ENCODE measurements around the gene PDIA4. TPM values are rescaled to one million over a fixed set of nuclear protein-coding genes. Genes with fewer than 3 reads are reported as not detected.

The PDIA4 gene
- total RNA-seq, 2 donors from 2014 or later, result 63.1 to 84.8 TPM

GRCh38 chr7:149005427-149006344, 22.6 kb downstream of the PDIA4 start:
- DNase-seq (peak; percentile 82 to 85), ATAC-seq (replicated peaks in 1 of 2) (peak; percentile 91 to 92)
- peaks cover 8% of the 10 kb centered on the region for H3K4me1 Mint-ChIP-seq (ENCODE audit: low read depth)
- H3K27me3 Mint-ChIP-seq (ENCODE audit: low read depth), result no peaks in the 10 kb centered on the region
- no peak overlapping the region for H3K27ac Mint-ChIP-seq
- H3K9me3 Mint-ChIP-seq, result no peaks in the 10 kb centered on the region
- peaks cover 0 to 13% of the 10 kb centered on the region in 2 donors for H3K36me3 Mint-ChIP-seq (ENCODE audit: insufficient read depth in 2 of 2)
- no peak overlapping the region for H3K4me3 Mint-ChIP-seq

GRCh38 chr7:149004405-149005370, 23.6 kb downstream of the PDIA4 start:
- Mint-ChIP-seq H3K4me3 (no peak overlapping the region), H3K36me3 (ENCODE audit: insufficient read depth in 2 of 2) (peaks cover 0 to 13% of the 10 kb centered on the region in 2 donors), H3K27ac (no peak overlapping the region), H3K27me3 (ENCODE audit: low read depth) (no peaks in the 10 kb centered on the region), H3K4me1 (ENCODE audit: low read depth) (peaks cover 8% of the 10 kb centered on the region), H3K9me3 (no peaks in the 10 kb centered on the region)
- DNase-seq, result no peak
- no peak for ATAC-seq (replicated peaks in 1 of 2)

GRCh38 chr7:149003560-149004305, 24.6 kb downstream of the PDIA4 start:
- peaks cover 0 to 13% of the 10 kb centered on the region in 2 donors for H3K36me3 Mint-ChIP-seq (ENCODE audit: insufficient read depth in 2 of 2)

GRCh38 chr7:149003018-149003417, 25.3 kb downstream of the PDIA4 start:
- ATAC-seq (replicated peaks in 1 of 2) (no peak), DNase-seq (no peak)
- Mint-ChIP-seq H3K9me3 (no peaks in the 10 kb centered on the region), H3K4me3 (no peak overlapping the region), H3K27ac (no peak overlapping the region), H3K4me1 (ENCODE audit: low read depth) (peaks cover 8% of the 10 kb centered on the region), H3K27me3 (ENCODE audit: low read depth) (no peaks in the 10 kb centered on the region), H3K36me3 (ENCODE audit: insufficient read depth in 2 of 2) (peaks cover 0 to 13% of the 10 kb centered on the region in 2 donors)

More at GRCh38 chr7:149003560-149004305, 24.6 kb downstream of the PDIA4 start:
- Mint-ChIP-seq H3K4me3 (no peak overlapping the region), H3K9me3 (no peaks in the 10 kb centered on the region), H3K27ac (no peak overlapping the region), H3K27me3 (ENCODE audit: low read depth) (no peaks in the 10 kb centered on the region), H3K4me1 (ENCODE audit: low read depth) (peaks cover 8% of the 10 kb centered on the region)
- ATAC-seq (replicated peaks in 1 of 2) (no peak), DNase-seq (no peak)

GRCh38 chr7:149002604-149003003, 25.7 kb downstream of the PDIA4 start:
- Mint-ChIP-seq H3K4me3 (no peak overlapping the region), H3K27me3 (ENCODE audit: low read depth) (no peaks in the 10 kb centered on the region), H3K4me1 (ENCODE audit: low read depth) (peaks cover 8% of the 10 kb centered on the region), H3K36me3 (ENCODE audit: insufficient read depth in 2 of 2) (peaks cover 0 to 13% of the 10 kb centered on the region in 2 donors), H3K9me3 (no peaks in the 10 kb centered on the region), H3K27ac (no peak overlapping the region)
- DNase-seq (no peak), ATAC-seq (replicated peaks in 1 of 2) (no peak)

- peaks cover 7% of the 10 kb centered on the region for H3K4me1 Mint-ChIP-seq (ENCODE audit: low read depth)
- H3K27me3 Mint-ChIP-seq (ENCODE audit: low read depth), result no peaks in the 10 kb centered on the region
- H3K27ac Mint-ChIP-seq, result no peak overlapping the region
- H3K36me3 Mint-ChIP-seq (ENCODE audit: insufficient read depth in 2 of 2), result peaks cover 0 to 13% of the 10 kb centered on the region in 2 donors
- no peak for ATAC-seq (replicated peaks in 1 of 2)
- no peaks in the 10 kb centered on the region for H3K9me3 Mint-ChIP-seq
- no peak overlapping the region for H3K4me3 Mint-ChIP-seq
- DNase-seq, result no peak
Measured at GRCh38 chr7:149001427-149002068, 26.8 kb downstream of the PDIA4 start.

GRCh38 chr7:149000961-149001360, 27.3 kb downstream of the PDIA4 start:
- Mint-ChIP-seq H3K4me1 (ENCODE audit: low read depth) (peaks cover under 1% of the 10 kb centered on the region), H3K9me3 (no peaks in the 10 kb centered on the region), H3K4me3 (no peak overlapping the region), H3K27me3 (ENCODE audit: low read depth) (no peaks in the 10 kb centered on the region), H3K36me3 (ENCODE audit: insufficient read depth in 2 of 2) (peaks cover 0 to 13% of the 10 kb centered on the region in 2 donors), H3K27ac (no peak overlapping the region)
- DNase-seq (no peak), ATAC-seq (replicated peaks in 1 of 2) (no peak)

- H3K36me3 Mint-ChIP-seq (ENCODE audit: insufficient read depth in 2 of 2), result peaks cover 0 to 12% of the 10 kb centered on the region in 2 donors
- no peak overlapping the region for H3K4me3 Mint-ChIP-seq
- no peak for ATAC-seq (replicated peaks in 1 of 2)
- no peaks in the 10 kb centered on the region for H3K9me3 Mint-ChIP-seq
- H3K27ac Mint-ChIP-seq, result no peak overlapping the region
- H3K27me3 Mint-ChIP-seq (ENCODE audit: low read depth), result no peaks in the 10 kb centered on the region
- H3K4me1 Mint-ChIP-seq (ENCODE audit: low read depth), result no peaks in the 10 kb centered on the region
- no peak for DNase-seq
Measured at GRCh38 chr7:148999192-148999591, 29.1 kb downstream of the PDIA4 start.

GRCh38 chr7:148997497-148997896, 30.8 kb downstream of the PDIA4 start:
- H3K27ac Mint-ChIP-seq, result no peak overlapping the region
- H3K4me1 Mint-ChIP-seq (ENCODE audit: low read depth), result no peaks in the 10 kb centered on the region
- DNase-seq (no peak), ATAC-seq (replicated peaks in 1 of 2) (no peak)
- peaks cover 0 to 5% of the 10 kb centered on the region in 2 donors for H3K36me3 Mint-ChIP-seq (ENCODE audit: insufficient read depth in 2 of 2)
- no peaks in the 10 kb centered on the region for H3K27me3 Mint-ChIP-seq (ENCODE audit: low read depth)
- H3K4me3 Mint-ChIP-seq, result no peak overlapping the region
- no peaks in the 10 kb centered on the region for H3K9me3 Mint-ChIP-seq

GRCh38 chr7:148994576-148994975, 33.7 kb downstream of the PDIA4 start:
- no peak overlapping the region for H3K27ac Mint-ChIP-seq
- H3K4me3 Mint-ChIP-seq, result no peak overlapping the region
- H3K27me3 Mint-ChIP-seq (ENCODE audit: low read depth), result no peaks in the 10 kb centered on the region
- H3K4me1 Mint-ChIP-seq (ENCODE audit: low read depth), result no peaks in the 10 kb centered on the region
- no peak for ATAC-seq (replicated peaks in 1 of 2)
- H3K9me3 Mint-ChIP-seq, result no peaks in the 10 kb centered on the region
- H3K36me3 Mint-ChIP-seq (ENCODE audit: insufficient read depth in 2 of 2), result no peaks in the 10 kb centered on the region
- no peak for DNase-seq

- ATAC-seq (replicated peaks in 1 of 2) (peak in 1 of 2 donors; percentile 9), DNase-seq (no peak)
- Mint-ChIP-seq H3K27ac (no peak overlapping the region), H3K4me3 (no peak overlapping the region), H3K27me3 (ENCODE audit: low read depth) (no peaks in the 10 kb centered on the region), H3K4me1 (ENCODE audit: low read depth) (peaks cover 9% of the 10 kb centered on the region), H3K36me3 (ENCODE audit: insufficient read depth in 2 of 2) (no peaks in the 10 kb centered on the region), H3K9me3 (no peaks in the 10 kb centered on the region)
Measured at GRCh38 chr7:148993193-148993592, 35.1 kb downstream of the PDIA4 start.

GRCh38 chr7:148991536-148991935, 36.8 kb downstream of the PDIA4 start:
- Mint-ChIP-seq H3K27me3 (ENCODE audit: low read depth) (no peaks in the 10 kb centered on the region), H3K4me1 (ENCODE audit: low read depth) (peaks cover 25% of the 10 kb centered on the region), H3K36me3 (ENCODE audit: insufficient read depth in 2 of 2) (no peaks in the 10 kb centered on the region), H3K4me3 (no peak overlapping the region), H3K9me3 (no peaks in the 10 kb centered on the region), H3K27ac (no peak overlapping the region)
- DNase-seq (no peak), ATAC-seq (replicated peaks in 1 of 2) (no peak)
